ENCODE results near the gene CMTM3. TPM values are rescaled to one million over a fixed set of nuclear protein-coding genes. Genes with fewer than 3 reads are reported as not detected.

Gene CMTM3
- total and polyA plus RNA-seq, 2 experiments from 2014 or later, result 16.4 to 16.6 TPM

- Histone ChIP-seq H3K79me2 (replicated peaks; ENCODE audit: insufficient read depth) (peaks cover 14% of the 10 kb centered on the region; the same call in 1 of the 2 replicates), H4K20me1 (replicated peaks; ENCODE audit: insufficient read depth) (peaks cover 9% of the 10 kb centered on the region), H3K4me3 (no peak overlapping the region), H3K36me3 (ENCODE audit: insufficient read depth) (no peaks in the 10 kb centered on the region), H3F3A (replicated peaks; ENCODE audit: low read depth) (no peaks in the 10 kb centered on the region), H3K4me1 (ENCODE audit: insufficient read depth) (peaks cover 18% of the 10 kb centered on the region), H3K4me2 (no peak overlapping the region), H3K27me3 (ENCODE audit: insufficient read depth) (no peaks in the 10 kb centered on the region), H3K9me2 (ENCODE audit: insufficient read depth) (no peaks in the 10 kb centered on the region), H2AFZ (no peak overlapping the region), H3K27ac (ENCODE audit: low read depth) (no peak overlapping the region)
- Mint-ChIP-seq H3K4me1 (peaks cover 20% of the 10 kb centered on the region), H3K4me3 (no peak overlapping the region), H3K27me3 (ENCODE audit: insufficient read depth, low read depth, poor library complexity) (peaks cover 2% of the 10 kb centered on the region), H3K36me3 (ENCODE audit: low read depth) (peaks cover 26% of the 10 kb centered on the region), H3K27ac (peak overlapping the region; percentile 34; the same call in 1 of the 2 replicates), H3K9me3 (0 out of 3 replicates have a peak, but pooled peaks cover 2% of the 10 kb centered on the region)
- TF ChIP-seq ETS1 (IDR thresholded peaks at IDR 0.05) (no peak), EZH2phosphoT487 (IDR thresholded peaks at IDR 0.05; ENCODE audit: unreplicated experiment) (no peak), JUNB (IDR thresholded peaks at IDR 0.05; ENCODE audit: unreplicated experiment) (no peak), POLR2AphosphoS5 (IDR thresholded peaks at IDR 0.05; ENCODE audit: low read depth) (no peak), EZH2 (IDR thresholded peaks at IDR 0.05; ENCODE audit: low read depth, unreplicated experiment) (no peak), ZNF462 (CRISPR knock-in tag; IDR thresholded peaks at IDR 0.05) (no peak), REST (IDR thresholded peaks at IDR 0.05; ENCODE audit: unreplicated experiment) (no peak), ZNF114 (CRISPR knock-in tag; IDR thresholded peaks at IDR 0.05) (no peak)
- ATAC-seq, result no peak
- no peak for DNase-seq (ENCODE audit: low spot score)
These were observed 30.9 kb downstream of the CMTM3 start for GRCh38 chr16:66635406-66635805.

All from GM23338 (cell line).